Endothelial cell of umbilical vein (primary cell): ENCODE results near the gene OR4E2. TPM values are rescaled to one million over a fixed set of nuclear protein-coding genes. Genes with fewer than 3 reads are reported as not detected.

Experiments used
- BruUV-seq: library from RNA; stranded (reverse); fragments of 400-500 nt; replicated peaks from 2 replicates; lab custom pipeline; 2021; lab: Mats Ljungman, UMichigan
- CTCF ChIA-PET: fragments of 300-600, 350-600 bp; sonication (Branson Sonifier 250); formaldehyde crosslinking; loops from one replicate; lab custom pipeline; 2021; ENCODE audit warnings: antibody characterized with exemption, inconsistent platforms; lab: Charles Lee
- POLR2A ChIA-PET: fragments of 300-600, 350-600 bp; sonication (Branson Sonifier 250); formaldehyde crosslinking; loops from one replicate; lab custom pipeline; 2021; ENCODE audit warnings: antibody characterized with exemption, inconsistent platforms; lab: Charles Lee
- DNase-seq: peaks from one replicate; pipeline ENCODE4 v3.0.0-alpha.2; 2011; ENCODE audit warnings: low read depth, low spot score
- FAIRE-seq: peaks from 2 replicates; lab custom pipeline; 2011; peaks lifted over from hg19 to GRCh38; lab: Jason Lieb, UNC
- H2AFZ ChIP-seq: 2 replicates; pipeline ENCODE4 v1.6.0; 2012; ENCODE audit warnings: low read depth, low read length, control low read depth, inconsistent platforms
- H3K27ac ChIP-seq: 2 replicates; pipeline ENCODE4 v1.5.1; 2011; ENCODE audit warnings: low read depth, mild to moderate bottlenecking, control low read depth, low read length, moderate library complexity; ENCODE audit not compliant: insufficient read depth
- H3K27me3 ChIP-seq, 2 experiments: 2 replicates each; pipeline versions ENCODE4 v1.6.0 to v1.6.1; 2011; ENCODE audit warnings: low read length in 2 of 2, mixed read lengths in 1 of 2; ENCODE audit not compliant: control insufficient read depth in 2 of 2, insufficient read depth in 2 of 2
- H3K36me3 ChIP-seq, 2 experiments: 2 replicates in 1 of 2; 3 replicates in 1 of 2; pipeline ENCODE4 v1.5.1; 2011; ENCODE audit warnings: low read length in 2 of 2, mild to moderate bottlenecking in 1 of 2, moderate library complexity in 1 of 2; ENCODE audit not compliant: control insufficient read depth in 2 of 2, insufficient read depth in 2 of 2; ENCODE audit errors: extremely low read depth in 1 of 2
- H3K4me1 ChIP-seq: 3 replicates; pipeline ENCODE4 v1.5.1; 2011; ENCODE audit warnings: mild to moderate bottlenecking, low read length; ENCODE audit not compliant: control insufficient read depth, insufficient read depth; ENCODE audit errors: extremely low read depth
- H3K4me2 ChIP-seq: 2 replicates; pipeline ENCODE4 v1.6.1; 2011; ENCODE audit warnings: low read length, control low read depth, mixed read lengths; ENCODE audit not compliant: insufficient read depth
- H3K4me3 ChIP-seq, 3 experiments: fragments of 200-600 bp in 1 of 3; sonication (generic), shearing (Covaris generic) in 1 of 3; replicated peaks in 1 of 3; 2 replicates each; pipeline ENCODE4 v1.5.1; 2011 to 2016; ENCODE audit warnings: control low read depth in 3 of 3, low read length in 3 of 3, mild to moderate bottlenecking in 2 of 3, inconsistent platforms in 1 of 3, low read depth in 1 of 3, moderate library complexity in 1 of 3; ENCODE audit not compliant: insufficient read depth in 1 of 3
- H3K79me2 ChIP-seq: 2 replicates; pipeline ENCODE4 v1.6.0; 2012; ENCODE audit warnings: low read length, inconsistent platforms; ENCODE audit not compliant: control insufficient read depth, insufficient read depth
- H3K9ac ChIP-seq: replicated peaks from 2 replicates; pipeline ENCODE3; 2011; ENCODE audit warnings: low read length, control low read depth; ENCODE audit not compliant: insufficient read depth; ENCODE audit errors: extremely low read depth
- H3K9me1 ChIP-seq: replicated peaks from 3 replicates; pipeline ENCODE4 v1.6.0; 2011; ENCODE audit warnings: mild to moderate bottlenecking, low read length; ENCODE audit not compliant: control insufficient read depth, insufficient read depth; ENCODE audit errors: extremely low read depth
- H3K9me3 ChIP-seq: replicated peaks from 2 replicates; pipeline ENCODE4 v1.5.1; 2012; ENCODE audit warnings: low read length, inconsistent platforms; ENCODE audit not compliant: control insufficient read depth, insufficient read depth
- H4K20me1 ChIP-seq: replicated peaks from 2 replicates; pipeline ENCODE3; 2011; ENCODE audit warnings: mild to moderate bottlenecking, low read length; ENCODE audit not compliant: control insufficient read depth, insufficient read depth; ENCODE audit errors: extremely low read depth
- EZH2 ChIP-seq: IDR thresholded peaks from 2 replicates; pipeline ENCODE4 v1.6.1; 2012; ENCODE audit warnings: borderline replicate concordance, low read depth, mild to moderate bottlenecking, moderate library complexity, low read length, inconsistent platforms; ENCODE audit not compliant: severe bottlenecking
- GATA2 ChIP-seq: IDR thresholded peaks from 2 replicates; pipeline ENCODE4 v1.7.0; 2011; ENCODE audit warnings: low read depth, mild to moderate bottlenecking, moderate library complexity, mixed read lengths, low read length; ENCODE audit not compliant: insufficient read length, insufficient read depth
- JUN ChIP-seq: IDR thresholded peaks from 2 replicates; pipeline ENCODE4 v1.6.1; 2011; ENCODE audit warnings: borderline replicate concordance, low read depth; ENCODE audit not compliant: insufficient read length, insufficient read depth
- MYC ChIP-seq: IDR thresholded peaks from one replicate; pipeline ENCODE4 v1.6.1; 2011; ENCODE audit warnings: mild to moderate bottlenecking, low read depth, low read length
- POLR2A ChIP-seq: IDR thresholded peaks from 2 replicates; pipeline ENCODE4 v1.6.1; 2012; ENCODE audit warnings: low read depth, mild to moderate bottlenecking, control low read depth, low read length
- dilution Hi-C: fragments of 300-500 bp; cut with MboI; formaldehyde crosslinking; loops from one replicate; pipeline ENCODE4 v1.15.0; 2019; ENCODE audit warnings: low sequenced_read_pairs; ENCODE audit not compliant: extremely low pct_ligation_motif_present
- intact Hi-C: fragments of 100-400 bp; cut with micrococcal nuclease; formaldehyde crosslinking; loops from one replicate; pipeline ENCODE4 v1.10.0; 2022
- polyA plus RNA-seq, 4 experiments: library from polyadenylated mRNA; depleted of rRNA in 3 of 4; stranded (reverse) in 3 of 4; unstranded in 1 of 4; fragments of >200 nt; gene quantifications; 2 replicates each; pipeline versions ENCODE4 v1.2.1 to v1.2.3, GENCODE V29; 2011 to 2012; ENCODE audit warnings: missing spikeins in 1 of 4
- total RNA-seq: library from RNA; stranded (reverse); gene quantifications from 2 replicates; pipeline ENCODE4 v1.2.3, GENCODE V29; 2021
- TF ChIP-seq, protein P1 (sequence below), 2 donors: IDR thresholded peaks; 1 replicate in 1 of 2; 2 replicates in 1 of 2; pipeline ENCODE4 v1.5.1; 2011; ENCODE audit warnings: low read length in 2 of 2, mild to moderate bottlenecking in 2 of 2, moderate library complexity in 2 of 2, control low read depth in 1 of 2, inconsistent platforms in 1 of 2, low read depth in 1 of 2; ENCODE audit not compliant: insufficient read depth in 1 of 2; ENCODE audit errors: extremely low read depth in 1 of 2

OR4E2 gene
- total and polyA plus RNA-seq, 2 donors (not counting 3 experiments of a cell fraction or from before 2014, with no cell fraction given), result not detected

DNA sequence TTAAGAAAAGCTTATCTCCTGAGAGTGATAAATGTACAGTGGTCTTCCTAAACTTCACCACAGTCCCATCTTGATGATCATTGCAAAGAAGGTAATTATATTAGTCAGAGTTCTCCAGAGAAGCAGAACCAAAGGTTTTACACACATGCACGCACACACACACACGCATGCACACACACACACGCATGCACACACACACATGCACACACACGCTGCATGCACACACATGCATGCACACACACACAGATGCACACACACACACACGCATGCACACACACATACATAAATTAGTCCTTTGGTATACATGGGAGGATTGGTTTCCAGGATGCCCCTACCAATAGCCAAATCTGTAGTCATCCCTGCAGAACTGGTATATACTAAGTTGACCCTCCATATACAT, 580 bp downstream of the OR4E2 start:
- CTCF ChIA-PET, result no interaction called here
- DNase-seq (no peak), FAIRE-seq (no peak)
- Histone ChIP-seq H3K79me2 (no peaks in the 10 kb centered on the region), H3K4me1 (peaks cover 3% of the 10 kb centered on the region), H3K9ac (no peak overlapping the region), H3K9me1 (no peaks in the 10 kb centered on the region), H2AFZ (no peak overlapping the region), H3K4me2 (no peak overlapping the region), H3K9me3 (no peaks in the 10 kb centered on the region), H4K20me1 (no peaks in the 10 kb centered on the region), H3K27me3 (no peaks in the 10 kb centered on the region), H3K4me3 (no peak overlapping the region), H3K36me3 (no peaks in the 10 kb centered on the region), H3K27ac (no peak overlapping the region)
- BruUV-seq, result no TSS peak
- dilution Hi-C loops (no loop called here), intact Hi-C loops (no loop called here)
- POLR2A ChIA-PET, result no interaction called here
- TF ChIP-seq, protein P1, sequence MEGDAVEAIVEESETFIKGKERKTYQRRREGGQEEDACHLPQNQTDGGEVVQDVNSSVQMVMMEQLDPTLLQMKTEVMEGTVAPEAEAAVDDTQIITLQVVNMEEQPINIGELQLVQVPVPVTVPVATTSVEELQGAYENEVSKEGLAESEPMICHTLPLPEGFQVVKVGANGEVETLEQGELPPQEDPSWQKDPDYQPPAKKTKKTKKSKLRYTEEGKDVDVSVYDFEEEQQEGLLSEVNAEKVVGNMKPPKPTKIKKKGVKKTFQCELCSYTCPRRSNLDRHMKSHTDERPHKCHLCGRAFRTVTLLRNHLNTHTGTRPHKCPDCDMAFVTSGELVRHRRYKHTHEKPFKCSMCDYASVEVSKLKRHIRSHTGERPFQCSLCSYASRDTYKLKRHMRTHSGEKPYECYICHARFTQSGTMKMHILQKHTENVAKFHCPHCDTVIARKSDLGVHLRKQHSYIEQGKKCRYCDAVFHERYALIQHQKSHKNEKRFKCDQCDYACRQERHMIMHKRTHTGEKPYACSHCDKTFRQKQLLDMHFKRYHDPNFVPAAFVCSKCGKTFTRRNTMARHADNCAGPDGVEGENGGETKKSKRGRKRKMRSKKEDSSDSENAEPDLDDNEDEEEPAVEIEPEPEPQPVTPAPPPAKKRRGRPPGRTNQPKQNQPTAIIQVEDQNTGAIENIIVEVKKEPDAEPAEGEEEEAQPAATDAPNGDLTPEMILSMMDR (IDR thresholded peaks at IDR 0.05; ENCODE audit: extremely low read depth in 1 of 2, insufficient read depth in 1 of 2, low read depth in 1 of 2, low read length in 2 of 2), result no peak

DNA sequence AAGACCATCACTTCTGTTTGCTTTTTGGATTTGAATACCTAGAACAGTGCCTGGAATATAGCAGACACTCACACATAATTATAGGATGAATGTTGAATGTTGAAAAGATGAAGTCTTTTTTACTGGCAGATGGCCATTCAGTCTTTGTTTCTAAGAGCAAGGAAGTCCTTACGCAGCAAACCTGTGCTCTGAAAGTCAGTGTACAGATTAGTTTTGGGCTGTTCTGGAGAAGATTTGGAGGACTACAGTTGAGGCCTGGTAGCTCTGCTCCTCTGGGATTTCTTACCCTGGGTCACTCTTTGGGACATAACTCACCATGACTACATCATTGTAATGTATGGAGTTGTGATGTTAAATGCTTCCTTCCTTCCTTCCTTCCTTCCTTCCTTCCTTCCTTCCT, 3.3 kb downstream of the OR4E2 start:
- intact Hi-C loops, result no loop called here
- dilution Hi-C loops, result no loop called here
- CTCF ChIA-PET, result no interaction called here

More for the DNA sequence above, 3.3 kb downstream of the OR4E2 start:
- POLR2A ChIA-PET, result no interaction called here
- Histone ChIP-seq H3K4me3 (no peak overlapping the region), H3K4me2 (no peak overlapping the region), H2AFZ (no peak overlapping the region), H3K9me3 (no peaks in the 10 kb centered on the region), H3K79me2 (no peaks in the 10 kb centered on the region), H3K36me3 (no peaks in the 10 kb centered on the region), H3K4me1 (peaks cover 3% of the 10 kb centered on the region), H3K9me1 (no peaks in the 10 kb centered on the region), H4K20me1 (no peaks in the 10 kb centered on the region), H3K9ac (no peak overlapping the region), H3K27me3 (no peaks in the 10 kb centered on the region), H3K27ac (no peak overlapping the region)
- no TSS peak for BruUV-seq
- TF ChIP-seq GATA2, result no peak
- TF ChIP-seq JUN, result no peak
- TF ChIP-seq EZH2, result no peak
- no peak for TF ChIP-seq MYC
- no peak for TF ChIP-seq POLR2A
- DNase-seq (no peak), FAIRE-seq (no peak)
